ENCODE results near the gene KTI12.

GRCh38 chr1:52041551-52042185 lies 8.1 kb upstream of the KTI12 start:
- TF ChIP-seq CTCF (IDR thresholded peaks at IDR 0.05; ENCODE audit: insufficient read depth, low read length) (no peak), GABPA (IDR thresholded peaks at IDR 0.05; ENCODE audit: low read depth) (no peak), SPI1 (IDR thresholded peaks at IDR 0.05; ENCODE audit: borderline replicate concordance, low read depth) (no peak), REST (IDR thresholded peaks at IDR 0.05; ENCODE audit: insufficient replicate concordance, low read depth) (no peak)
